Measurements from ENCODE around the gene MLEC.

DNA sequence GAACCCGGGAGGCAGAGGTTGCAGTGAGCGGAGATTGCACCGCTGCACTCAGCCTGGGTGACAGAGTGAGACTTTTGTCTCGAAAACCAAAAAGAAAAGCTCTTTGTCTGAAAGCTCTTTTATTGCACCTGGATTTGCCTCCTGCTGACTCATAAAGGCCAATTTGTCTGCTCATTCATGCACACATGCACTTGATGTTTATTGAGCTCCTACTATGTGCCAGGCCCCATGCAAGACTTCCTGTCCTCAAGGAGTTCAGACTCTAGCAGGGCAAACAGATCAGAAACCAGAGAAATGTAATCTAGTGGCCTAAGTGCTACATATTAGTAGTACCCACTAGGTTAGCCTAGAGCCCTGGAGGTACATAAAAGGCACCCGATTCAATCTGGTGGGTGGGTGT lies 16.3 kb upstream of the MLEC start:
- no peak for TF ChIP-seq CTCF (IDR thresholded peaks at IDR 0.05)
- TF ChIP-seq POLR2A (IDR thresholded peaks at IDR 0.05), result no peak
